GM23338 (cell line): ENCODE measurements around the gene MOB3B. TPM values are rescaled to one million over a fixed set of nuclear protein-coding genes. Genes with fewer than 3 reads are reported as not detected.
A peak's percentile ranks its signal among the peaks of the same experiment; 100 is the strongest.

Source experiments
- ATAC-seq: fragments of 200-7000 bp; cut with Tn5 transposase; 3 replicates; pipeline ENCODE4 v1.9.1; 2020
- DNase-seq: peaks from one replicate; pipeline ENCODE4 v3.0.0-alpha.2; 2015; ENCODE audit warnings: low spot score
- H2AFZ ChIP-seq: fragments of 200-600 bp; sonication (generic); 2 replicates; pipeline ENCODE4 v1.8.0; 2016; ENCODE audit warnings: antibody characterized with exemption, mild to moderate bottlenecking, moderate library complexity
- H3F3A ChIP-seq: fragments of 200-600 bp; sonication (generic); replicated peaks from 2 replicates; pipeline ENCODE4 v1.8.0; 2017; ENCODE audit warnings: antibody characterized with exemption, mixed run types, low read depth
- H3K27ac ChIP-seq: fragments of 200-600 bp; sonication (generic); 2 replicates; pipeline ENCODE4 v1.6.1; 2016; ENCODE audit warnings: low read depth
- H3K27me3 ChIP-seq: fragments of 200-600 bp; sonication (generic); 2 replicates; pipeline ENCODE4 v1.8.0; 2016; ENCODE audit warnings: mild to moderate bottlenecking, mixed run types, moderate library complexity; ENCODE audit not compliant: insufficient read depth
- H3K36me3 ChIP-seq: fragments of 200-600 bp; sonication (generic); 2 replicates; pipeline ENCODE4 v1.8.0; 2016; ENCODE audit warnings: mild to moderate bottlenecking; ENCODE audit not compliant: insufficient read depth
- H3K4me1 ChIP-seq: fragments of 200-600 bp; sonication (generic); 2 replicates; pipeline ENCODE4 v1.8.0; 2016; ENCODE audit warnings: mild to moderate bottlenecking, moderate library complexity; ENCODE audit not compliant: insufficient read depth
- H3K4me2 ChIP-seq: fragments of 200-600 bp; sonication (generic); 2 replicates; pipeline ENCODE4 v1.7.1; 2017; ENCODE audit warnings: mixed run types
- H3K4me3 ChIP-seq: fragments of 200-600 bp; sonication (generic); 2 replicates; pipeline ENCODE4 v1.6.1; 2016; ENCODE audit warnings: mixed run types
- H3K79me2 ChIP-seq: fragments of 200-600 bp; sonication (generic); replicated peaks from 2 replicates; pipeline ENCODE4 v1.8.0; 2017; ENCODE audit warnings: mild to moderate bottlenecking; ENCODE audit not compliant: insufficient read depth
- H3K9me2 ChIP-seq: fragments of 200-600 bp; sonication (generic); 2 replicates; pipeline ENCODE4 v1.8.0; 2017; ENCODE audit not compliant: insufficient read depth
- H4K20me1 ChIP-seq: fragments of 200-600 bp; sonication (generic); replicated peaks from 2 replicates; pipeline ENCODE4 v1.8.0; 2017; ENCODE audit warnings: mild to moderate bottlenecking; ENCODE audit not compliant: insufficient read depth
- H3K27ac Mint-ChIP-seq: 2 replicates; pipeline ENCODE4 v1.8.0; 2020; ENCODE audit warnings: inconsistent platforms, mild to moderate bottlenecking, moderate library complexity, mixed read lengths
- H3K27me3 Mint-ChIP-seq: 3 replicates; pipeline ENCODE4 v1.8.0; 2022; ENCODE audit warnings: low read depth, mild to moderate bottlenecking, moderate library complexity, mixed read lengths, inconsistent platforms; ENCODE audit not compliant: insufficient read depth, poor library complexity
- H3K36me3 Mint-ChIP-seq: 3 replicates; pipeline ENCODE4 v1.8.0; 2021; ENCODE audit warnings: low read depth, mild to moderate bottlenecking, inconsistent platforms, moderate library complexity, mixed read lengths
- H3K4me1 Mint-ChIP-seq: 3 replicates; pipeline ENCODE4 v1.8.0; 2020; ENCODE audit warnings: mild to moderate bottlenecking, inconsistent platforms, mixed read lengths
- H3K4me3 Mint-ChIP-seq: 3 replicates; pipeline ENCODE4 v1.8.0; 2021; ENCODE audit warnings: moderate library complexity, mild to moderate bottlenecking, inconsistent platforms, mixed read lengths
- H3K9me3 Mint-ChIP-seq: 3 replicates; pipeline ENCODE4 v1.8.0; 2020; ENCODE audit warnings: moderate library complexity, mild to moderate bottlenecking, inconsistent platforms, mixed read lengths
- CREB1 ChIP-seq: fragments of 250-450 bp; sonication (Bioruptor Pico); IDR thresholded peaks from 2 replicates; pipeline ENCODE4 v1.5.0; 2020; ENCODE audit warnings: low read depth, mild to moderate bottlenecking, moderate library complexity
- CTCF ChIP-seq, 2 experiments: fragments of 200-600 bp in 1 of 2; sonication (generic) in 1 of 2; conservative IDR thresholded peaks; 2 replicates each; pipeline versions ENCODE4 v1.5.1 to v1.6.1; 2016 to 2017; ENCODE audit warnings: antibody characterized with exemption in 2 of 2, low read depth in 2 of 2, mild to moderate bottlenecking in 2 of 2, moderate library complexity in 1 of 2
- ETS1 ChIP-seq: IDR thresholded peaks from 2 replicates; pipeline ENCODE4 v1.6.1; 2016; ENCODE audit warnings: antibody characterized with exemption
- EZH2 ChIP-seq: fragments of 200-600 bp; sonication (generic); IDR thresholded peaks from one replicate; pipeline ENCODE4 v1.8.0; 2017; ENCODE audit warnings: antibody characterized with exemption, mild to moderate bottlenecking, low read depth; ENCODE audit not compliant: unreplicated experiment
- JUNB ChIP-seq: IDR thresholded peaks from one replicate; pipeline ENCODE4 v1.6.1; 2016; ENCODE audit warnings: antibody characterized with exemption; ENCODE audit not compliant: unreplicated experiment
- NANOG ChIP-seq: IDR thresholded peaks from 2 replicates; pipeline ENCODE4 v1.6.1; 2016; ENCODE audit warnings: antibody characterized with exemption, borderline replicate concordance
- POLR2AphosphoS5 ChIP-seq: IDR thresholded peaks from 2 replicates; pipeline ENCODE4 v1.6.1; 2016; ENCODE audit warnings: antibody characterized with exemption, low read depth
- STAT1 ChIP-seq: IDR thresholded peaks from one replicate; pipeline ENCODE4 v1.6.1; 2016; ENCODE audit warnings: antibody characterized with exemption; ENCODE audit not compliant: unreplicated experiment
- ZNF114 ChIP-seq: fragments of 250-450 bp; sonication (Bioruptor Pico); IDR thresholded peaks from 2 replicates; pipeline ENCODE4 v1.5.0; 2020; ENCODE audit warnings: mild to moderate bottlenecking, moderate library complexity
- ZNF331 ChIP-seq: fragments of 250-450 bp; sonication (Bioruptor Pico); IDR thresholded peaks from 2 replicates; pipeline ENCODE4 v1.5.0; 2020; ENCODE audit warnings: low read depth, mild to moderate bottlenecking, moderate library complexity
- ZNF462 ChIP-seq: fragments of 250-450 bp; sonication (Bioruptor Pico); IDR thresholded peaks from 2 replicates; pipeline ENCODE4 v1.5.0; 2020; ENCODE audit warnings: mild to moderate bottlenecking, moderate library complexity
- polyA plus RNA-seq: library from polyadenylated mRNA; unstranded; fragments of >200 nt; fragmentation: Nextera tagmentation; extraction: Ambion mirVana; gene quantifications from 2 replicates; pipeline ENCODE4 v1.2.1, GENCODE V29; 2016
- total RNA-seq: library from RNA; depleted of rRNA; stranded (reverse); fragments of >200 nt; shearing (Covaris generic); gene quantifications from 2 replicates; pipeline ENCODE4 v1.2.3, GENCODE V29; 2014

Gene MOB3B
- total and polyA plus RNA-seq, 2 experiments from 2014 or later = 7.6 to 12.1 TPM

- TF ChIP-seq ZNF462 (CRISPR knock-in tag) = no peak
- TF ChIP-seq ZNF114 (CRISPR knock-in tag) = no peak
- TF ChIP-seq ETS1 = no peak
- TF ChIP-seq JUNB = no peak
- no peak for TF ChIP-seq EZH2
- no peak for TF ChIP-seq STAT1
- TF ChIP-seq POLR2AphosphoS5 = no peak
- TF ChIP-seq ZNF331 (CRISPR knock-in tag) = no peak
These were observed 225.1 kb downstream of the MOB3B start (continued) for GRCh38 chr9:27304521-27304920.

GRCh38 chr9:27303219-27303618, 226.4 kb downstream of the MOB3B start:
- H2AFZ ChIP-seq = peak overlapping the region; percentile 74
- H3K79me2 ChIP-seq = no peaks in the 10 kb centered on the region
- DNase-seq (peak; percentile 15), ATAC-seq (peak; percentile 48)
- no peak overlapping the region for H3K4me3 ChIP-seq
- H3K4me3 Mint-ChIP-seq = no peak overlapping the region
- peak overlapping the region; percentile 51; the same call in 1 of the 2 replicates for H3K27ac Mint-ChIP-seq
- peaks cover 13% of the 10 kb centered on the region; the same call in 1 of the 2 replicates for H3K9me2 ChIP-seq
- H3K27ac ChIP-seq = no peak overlapping the region
- H3K27me3 ChIP-seq = no peaks in the 10 kb centered on the region
- peaks cover 1% of the 10 kb centered on the region; the same call in 2 of the 3 replicates for H3K4me1 Mint-ChIP-seq
- H3F3A ChIP-seq = no peaks in the 10 kb centered on the region
- H3K36me3 ChIP-seq = no peaks in the 10 kb centered on the region
- peaks cover 25% of the 10 kb centered on the region for H3K36me3 Mint-ChIP-seq
- H3K9me3 Mint-ChIP-seq = peaks cover 25% of the 10 kb centered on the region
- peaks cover 10% of the 10 kb centered on the region for H3K27me3 Mint-ChIP-seq
- peaks cover 2% of the 10 kb centered on the region; the same call in 1 of the 2 replicates for H3K4me1 ChIP-seq
- no peak overlapping the region for H3K4me2 ChIP-seq
- no peaks in the 10 kb centered on the region for H4K20me1 ChIP-seq
- TF ChIP-seq ETS1 (no peak), NANOG (no peak), EZH2 (no peak), CREB1 (no peak), STAT1 (no peak), JUNB (no peak), CTCF (conservative IDR thresholded peaks at IDR 0.05; ENCODE audit: low read depth in 2 of 2) (no peak), ZNF114 (CRISPR knock-in tag) (no peak)
